HL-60/S4 treated with phorbol 12-myristate 13-acetate at 8.2 ng/mL for 4 days and 3 days (cell line): Measurements from ENCODE around the gene FCAMR.

Source experiments
- in situ Hi-C: fragments of 300-500 bp; cut with MboI; formaldehyde crosslinking; loops from 2 replicates; pipeline ENCODE4 v1.15.0; 2022; ENCODE audit warnings: low sequenced_read_pairs

The FCAMR gene

DNA sequence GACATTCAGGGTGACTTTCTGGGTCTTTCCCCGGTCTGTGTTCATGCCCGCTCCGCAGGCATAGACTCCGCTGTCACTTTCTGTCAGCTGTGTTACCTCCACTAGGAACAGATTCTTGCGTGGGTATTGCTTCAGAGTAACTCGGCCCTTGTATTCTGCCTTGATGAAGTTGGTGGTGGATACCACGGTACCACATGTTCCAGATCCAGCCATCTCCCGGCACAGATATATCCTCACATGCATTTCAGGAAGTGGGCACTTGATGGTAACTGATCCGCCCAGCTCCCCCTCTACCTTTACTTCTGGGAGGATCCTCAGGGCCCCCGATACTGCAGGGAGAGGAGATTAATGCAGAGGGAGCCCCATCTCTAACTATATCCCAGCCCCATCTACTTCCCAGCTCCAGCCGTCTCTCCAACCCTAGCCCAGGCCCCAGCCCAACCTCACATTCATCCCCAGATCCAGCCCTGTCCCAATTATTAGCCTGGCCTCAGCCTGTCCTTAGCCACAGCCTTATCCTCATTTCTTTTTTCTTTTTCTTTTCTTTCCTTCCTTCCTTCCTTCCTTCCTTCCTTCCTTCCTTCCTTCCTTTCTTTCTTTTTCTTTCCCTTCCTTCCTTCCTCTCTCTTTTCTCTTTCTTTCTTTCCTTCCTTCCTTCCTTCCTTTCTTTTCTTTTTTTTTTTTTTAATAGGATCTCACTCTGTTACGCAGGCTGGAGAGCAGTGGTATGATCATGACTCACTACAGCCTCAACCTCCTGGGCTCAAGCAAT, 56.3 kb downstream of the FCAMR start:
- in situ Hi-C loops, result loop anchor here (25.0 kb wide), 1 partner anchor 177 kb away; no protein-coding TSS in a partner anchor

DNA sequence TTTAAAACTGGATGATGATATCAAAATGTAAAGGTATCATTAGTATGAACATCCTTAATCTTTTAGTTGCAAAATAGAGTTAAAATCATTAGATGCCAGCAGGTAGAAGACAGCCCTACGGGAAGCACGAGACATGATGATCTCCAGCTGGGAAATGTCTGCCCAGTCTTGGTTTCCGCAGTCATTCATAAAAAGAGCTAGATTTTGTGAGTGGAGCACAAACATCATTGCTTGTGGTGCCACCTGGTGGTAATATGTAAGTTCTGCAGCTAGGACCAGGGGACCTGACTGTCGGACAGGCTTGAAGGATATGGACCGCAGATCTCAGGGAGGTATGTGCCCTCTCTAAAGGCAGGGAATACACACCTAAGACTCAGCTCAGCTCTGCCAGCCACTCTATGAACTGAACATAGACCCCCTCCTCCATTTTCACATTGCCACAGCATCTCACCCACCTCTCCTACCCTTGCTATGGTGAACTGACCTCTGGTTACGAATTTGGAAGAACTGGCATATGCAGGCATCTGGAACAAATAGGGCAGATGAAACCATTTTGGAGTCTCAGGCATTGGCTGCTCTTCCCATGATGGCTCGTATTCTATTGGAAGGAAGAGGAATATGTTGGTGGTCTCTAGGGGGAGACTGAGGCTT, 57.7 kb downstream of the FCAMR start:
- in situ Hi-C loops, result loop anchor here (25.0 kb wide), 1 partner anchor 175 kb away; no protein-coding TSS in a partner anchor

DNA sequence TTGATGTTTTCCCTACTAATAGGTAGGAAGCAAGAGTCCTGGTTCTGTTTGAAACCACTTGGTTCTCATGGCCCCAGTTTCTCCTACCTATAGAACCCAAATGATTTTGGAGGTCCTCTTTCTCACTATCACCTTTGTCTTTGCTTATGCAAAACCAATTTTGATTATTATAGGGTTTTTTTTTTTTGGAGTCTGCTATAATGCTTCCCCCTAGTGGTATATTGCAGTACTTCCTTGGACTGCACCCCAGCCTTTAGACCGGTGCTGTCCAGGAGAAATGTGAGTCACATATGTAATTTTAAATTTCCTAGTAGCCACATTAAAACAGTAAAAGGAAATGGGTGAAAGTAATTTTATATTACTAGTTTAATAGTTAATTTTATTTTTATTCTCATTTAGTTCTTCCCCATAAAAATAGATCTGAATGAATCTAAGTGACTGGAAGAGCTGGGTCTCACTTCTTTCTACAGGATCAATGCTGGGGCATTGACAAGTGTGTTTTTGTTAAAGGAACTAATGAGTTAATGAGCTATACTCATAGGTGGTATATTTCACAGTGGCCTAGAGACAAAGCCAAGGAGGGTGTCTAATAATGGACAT, 59.1 kb downstream of the FCAMR start:
- in situ Hi-C loops, result loop anchor here (25.0 kb wide), 1 partner anchor 174 kb away; no protein-coding TSS in a partner anchor

DNA sequence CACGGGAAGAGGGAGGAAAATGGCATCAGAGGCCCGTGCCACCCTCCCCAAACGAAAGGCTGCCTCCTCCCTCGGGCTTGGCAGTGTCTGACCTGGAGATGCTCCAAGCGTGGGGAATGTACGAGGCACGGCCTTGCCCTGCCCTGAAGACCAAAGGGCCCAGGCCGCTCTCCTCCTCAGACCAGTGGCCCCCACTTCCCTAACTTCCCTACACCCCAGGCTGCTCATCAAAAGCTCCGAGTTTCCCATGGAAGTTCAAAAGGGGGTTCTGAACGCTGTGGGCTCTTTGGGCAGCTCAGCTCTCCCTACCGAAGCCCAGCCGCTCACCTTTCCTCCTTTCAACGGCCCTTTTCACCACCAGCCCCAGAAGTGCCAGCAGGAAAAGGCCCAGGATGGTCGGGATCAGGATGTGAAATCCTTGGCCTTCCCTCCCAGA, 60.4 kb downstream of the FCAMR start:
- in situ Hi-C loops, result loop anchor here (25.0 kb wide), 1 partner anchor 173 kb away; no protein-coding TSS in a partner anchor

GRCh38 chr1:206909161-206909882, 60.9 kb downstream of the FCAMR start:
- in situ Hi-C loops, result loop anchor here (25.0 kb wide), 1 partner anchor 172 kb away; no protein-coding TSS in a partner anchor

GRCh38 chr1:206908038-206908437, 62.2 kb downstream of the FCAMR start:
- in situ Hi-C loops, result loop anchor here (25.0 kb wide), 1 partner anchor 171 kb away; no protein-coding TSS in a partner anchor
